GM12873 (cell line): Measurements from ENCODE around the gene NFASC.

Experiments
- TF ChIP-seq, protein P1 (sequence below): IDR thresholded peaks from 2 replicates; pipeline ENCODE4 v1.5.1; 2012; ENCODE audit warnings: low read depth, mild to moderate bottlenecking, moderate library complexity, low read length, control low read depth; ENCODE audit not compliant: insufficient read depth; ENCODE audit errors: missing control alignments

Gene NFASC

DNA sequence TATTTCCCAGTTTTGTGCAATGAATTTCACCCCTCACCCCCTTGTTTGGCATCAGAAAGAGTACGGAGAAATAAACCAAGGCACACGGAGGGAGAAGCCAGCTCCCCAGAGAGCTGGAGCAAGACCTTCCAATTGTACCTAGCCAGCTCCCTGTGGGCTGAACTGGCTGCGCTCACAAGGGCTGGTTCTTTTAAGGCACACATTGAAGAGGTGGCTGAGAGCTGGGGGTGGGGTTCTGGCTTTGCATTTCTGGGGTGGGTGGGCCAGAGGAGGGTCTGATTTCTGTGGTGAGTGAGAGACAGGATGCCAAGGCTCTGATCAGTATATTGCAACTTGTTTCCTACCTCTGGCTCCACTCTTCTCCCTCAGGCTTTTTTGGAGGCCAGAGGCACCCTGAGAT, 39.5 kb upstream of the NFASC start:
- TF ChIP-seq, protein P1, sequence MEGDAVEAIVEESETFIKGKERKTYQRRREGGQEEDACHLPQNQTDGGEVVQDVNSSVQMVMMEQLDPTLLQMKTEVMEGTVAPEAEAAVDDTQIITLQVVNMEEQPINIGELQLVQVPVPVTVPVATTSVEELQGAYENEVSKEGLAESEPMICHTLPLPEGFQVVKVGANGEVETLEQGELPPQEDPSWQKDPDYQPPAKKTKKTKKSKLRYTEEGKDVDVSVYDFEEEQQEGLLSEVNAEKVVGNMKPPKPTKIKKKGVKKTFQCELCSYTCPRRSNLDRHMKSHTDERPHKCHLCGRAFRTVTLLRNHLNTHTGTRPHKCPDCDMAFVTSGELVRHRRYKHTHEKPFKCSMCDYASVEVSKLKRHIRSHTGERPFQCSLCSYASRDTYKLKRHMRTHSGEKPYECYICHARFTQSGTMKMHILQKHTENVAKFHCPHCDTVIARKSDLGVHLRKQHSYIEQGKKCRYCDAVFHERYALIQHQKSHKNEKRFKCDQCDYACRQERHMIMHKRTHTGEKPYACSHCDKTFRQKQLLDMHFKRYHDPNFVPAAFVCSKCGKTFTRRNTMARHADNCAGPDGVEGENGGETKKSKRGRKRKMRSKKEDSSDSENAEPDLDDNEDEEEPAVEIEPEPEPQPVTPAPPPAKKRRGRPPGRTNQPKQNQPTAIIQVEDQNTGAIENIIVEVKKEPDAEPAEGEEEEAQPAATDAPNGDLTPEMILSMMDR: no peak

DNA sequence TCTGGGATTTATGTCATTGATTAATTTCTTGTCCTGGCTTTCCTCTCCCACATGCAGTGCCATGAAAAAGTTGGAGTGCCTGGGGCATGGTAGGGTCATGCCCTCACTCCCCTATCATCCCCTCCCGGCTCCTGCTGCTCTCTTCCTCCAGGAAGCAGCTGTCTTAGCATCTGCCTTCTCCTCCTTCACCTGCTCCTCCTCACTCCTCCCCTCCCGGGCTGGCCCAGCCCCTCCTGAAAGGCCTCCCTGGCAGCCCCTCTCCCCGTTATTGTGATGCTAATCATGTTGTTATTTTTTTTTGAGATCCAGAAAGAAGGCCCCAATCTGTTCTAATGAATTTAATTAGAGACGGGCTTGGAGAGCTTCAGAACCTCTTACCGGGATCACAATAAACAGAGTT, 36.3 kb upstream of the NFASC start:
- TF ChIP-seq, protein P1: no peak

DNA sequence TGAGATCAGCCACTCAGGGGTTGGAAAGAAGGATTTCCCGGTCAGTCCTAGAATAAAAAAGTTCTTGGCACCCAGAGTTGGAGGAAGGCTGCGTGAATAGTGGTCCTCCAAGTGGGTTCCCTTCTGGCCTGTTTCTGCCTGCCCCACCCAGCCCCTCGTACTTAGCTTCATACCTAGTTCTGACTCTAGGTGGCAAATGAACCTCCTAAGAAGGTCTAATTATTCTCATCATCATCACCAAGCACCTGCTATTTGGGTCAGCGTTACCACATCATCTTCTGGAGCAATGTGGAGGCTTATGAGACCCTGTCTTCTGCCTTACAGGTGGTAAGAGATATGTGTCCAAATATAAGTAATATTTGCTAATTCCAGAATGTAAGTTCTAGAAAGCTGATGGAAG, 35.9 kb upstream of the NFASC start:
- TF ChIP-seq, protein P1: no peak

DNA sequence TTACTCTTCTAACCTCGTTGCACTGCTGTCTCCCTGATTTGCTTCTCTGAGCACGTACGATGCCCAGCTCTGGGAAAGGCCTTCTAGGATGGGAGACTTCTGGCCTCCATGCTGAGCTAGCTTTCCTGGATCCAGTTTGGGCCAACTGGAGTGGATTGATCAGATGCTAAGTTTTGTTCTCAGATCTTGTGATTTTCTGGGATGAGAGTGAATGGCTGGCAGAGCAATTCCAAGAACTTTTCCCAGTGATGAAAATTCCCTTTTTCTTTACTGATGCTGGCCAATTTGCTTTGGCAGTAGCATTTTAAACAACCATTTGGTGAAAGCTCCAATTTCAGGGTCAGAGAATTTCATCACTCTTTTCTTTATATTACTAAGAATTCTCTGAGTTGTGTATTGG, 34.9 kb upstream of the NFASC start:
- TF ChIP-seq, protein P1: no peak

DNA sequence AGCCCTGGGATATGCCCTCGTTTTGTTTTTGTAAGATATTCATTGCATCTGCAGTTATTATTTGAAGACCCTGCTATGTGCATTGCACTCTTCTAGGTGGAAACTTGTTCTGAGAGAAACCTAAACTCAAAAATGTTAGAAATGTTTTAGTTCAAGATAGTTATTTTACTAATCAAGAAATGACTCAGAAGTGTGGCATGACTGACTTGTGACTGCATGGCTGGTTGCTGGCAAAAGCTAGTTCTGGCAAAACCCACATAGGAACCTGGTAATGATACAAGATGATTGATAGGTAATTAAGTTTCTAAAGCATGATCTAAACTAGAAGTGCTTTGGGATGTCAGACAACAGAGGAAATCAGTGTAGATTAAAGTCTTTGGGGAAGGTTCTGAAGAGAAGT, 33.8 kb upstream of the NFASC start:
- TF ChIP-seq, protein P1: no peak

DNA sequence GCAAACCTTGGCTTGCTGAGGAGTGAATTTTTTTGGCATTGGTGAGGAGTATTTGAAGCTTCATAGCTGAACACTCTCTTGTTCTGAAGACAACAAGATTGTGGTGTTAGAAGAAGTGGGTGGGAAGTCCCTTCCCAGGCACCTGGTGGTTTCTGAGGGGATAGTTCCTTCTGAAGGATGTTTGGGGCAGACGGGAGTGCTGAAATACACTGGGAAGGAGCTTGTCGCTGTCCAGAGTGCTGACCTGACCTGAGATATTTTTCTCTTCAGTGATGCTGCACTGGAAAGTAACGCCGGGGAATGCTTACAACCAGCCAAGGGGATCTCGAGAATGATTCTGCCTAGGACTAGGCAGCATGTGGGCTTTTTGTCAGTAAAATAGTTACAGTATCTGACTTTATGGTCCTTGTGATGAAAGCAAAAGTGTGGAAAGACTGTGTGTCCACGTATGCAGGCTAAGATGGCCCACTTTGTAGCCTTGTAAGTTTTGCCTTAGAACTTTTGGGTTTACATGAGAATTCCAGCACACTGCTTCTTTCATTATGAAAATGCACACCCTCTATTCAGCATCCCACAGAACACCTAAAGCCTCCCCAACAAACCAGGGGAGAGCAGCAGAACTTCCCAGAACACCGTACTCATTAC, 33.1 kb upstream of the NFASC start:
- TF ChIP-seq, protein P1: no peak

DNA sequence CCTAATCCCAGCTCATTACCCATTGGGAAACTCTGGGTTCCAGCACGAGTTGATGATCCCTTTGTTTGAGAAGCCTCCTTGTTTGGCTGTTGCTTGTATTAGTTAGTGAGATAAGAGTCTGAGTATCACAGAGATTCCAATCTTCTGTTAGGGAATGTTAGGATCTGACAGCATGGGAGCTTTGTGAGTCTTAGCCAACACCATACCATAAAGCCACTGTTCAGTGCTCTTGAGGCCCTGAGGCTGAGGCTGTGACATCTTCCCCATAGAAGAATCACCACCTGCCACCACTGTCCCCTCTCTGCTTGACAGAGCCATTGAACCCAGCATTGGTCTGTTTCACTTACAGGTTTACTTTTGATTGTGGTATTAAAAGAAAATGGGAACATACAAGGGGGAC, 29.3 kb upstream of the NFASC start:
- TF ChIP-seq, protein P1: no peak

DNA sequence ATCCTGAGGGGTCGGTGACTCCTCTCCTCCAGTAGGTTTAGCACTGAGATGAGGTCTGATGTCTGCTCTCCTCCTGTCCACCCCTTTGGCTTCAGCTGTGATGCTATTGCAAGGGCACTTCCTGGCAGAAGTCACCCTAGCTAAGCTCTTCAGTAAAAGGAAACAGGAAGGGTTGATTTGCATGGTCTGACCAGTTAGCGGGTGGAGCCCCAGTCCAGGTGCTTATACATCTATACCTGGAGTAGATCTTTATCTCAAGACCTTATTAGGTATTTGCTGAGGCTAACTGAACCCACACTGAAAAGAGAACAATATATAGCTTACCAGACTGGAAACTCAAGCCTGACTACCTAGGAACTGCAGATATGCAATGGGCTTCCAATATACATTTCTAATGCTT, 28.9 kb upstream of the NFASC start:
- TF ChIP-seq, protein P1: no peak
